Measurements from ENCODE around the gene HSD3B7.
A peak's percentile ranks its signal among the peaks of the same experiment; 100 is the strongest.
"Not testable (repeated sequence)": the region's sequence is repeated elsewhere in the genome, so short reads cannot be mapped to it uniquely, and the experiment has no call there.

HSD3B7 gene

GRCh38 chr16:31009120-31009519, 24.1 kb downstream of the HSD3B7 start:
- WGBS (ENCODE audit: insufficient coverage): 94% methylated on average over 7 of the region's 7 CpGs
- Histone ChIP-seq H3K4me1 (ENCODE audit: control extremely low read depth in 1 of 4, control insufficient read depth in 4 of 4, insufficient read depth in 4 of 4, low read length in 3 of 4) (peaks cover 0 to 9% (median 5%) of the 10 kb centered on the region in 4 experiments), H3K9me3 (ENCODE audit: control extremely low read depth in 1 of 5, control insufficient read depth in 4 of 5, insufficient read depth in 2 of 5, low read depth in 1 of 5, low read length in 4 of 5) (no peaks in the 10 kb centered on the region), H3K27me3 (replicated peaks in 2 of 5; ENCODE audit: control insufficient read depth in 4 of 5, insufficient read depth in 5 of 5, low read length in 4 of 5) (peaks cover 0 to 33% (median 19%) of the 10 kb centered on the region in 5 experiments), H3K36me3 (ENCODE audit: control insufficient read depth in 4 of 4, insufficient read depth in 4 of 4, low read length in 3 of 4) (no peaks in the 10 kb centered on the region), H3K27ac (ENCODE audit: insufficient read depth in 1 of 2, low read depth in 1 of 2, low read length in 2 of 2, poor library complexity in 1 of 2, severe bottlenecking in 2 of 2) (no peak overlapping the region), H3K4me3 (ENCODE audit: control insufficient read depth in 1 of 7, extremely low read depth in 1 of 7, insufficient read depth in 4 of 7, low read depth in 2 of 7, low read length in 6 of 7) (no peak overlapping the region)
- CTCF ChIA-PET: interaction anchor here (1.1 to 1.2 kb wide), 2 partner anchors 26 to 49 kb away, joined by 3 read pairs; no protein-coding TSS in a partner anchor
- POLR2A ChIA-PET: interaction anchor here (1.1 to 1.7 kb wide), 2 partner anchors 10 to 27 kb away, joined by 3 read pairs; no protein-coding TSS in a partner anchor
- no peak for DNase-seq

- no peaks in the 10 kb centered on the region for H3K36me3 ChIP-seq (ENCODE audit: control insufficient read depth in 4 of 4, insufficient read depth in 4 of 4, low read length in 3 of 4)
- CTCF ChIA-PET: no interaction called here
- peaks cover 0 to 9% (median 5%) of the 10 kb centered on the region in 4 experiments for H3K4me1 ChIP-seq (ENCODE audit: control extremely low read depth in 1 of 4, control insufficient read depth in 4 of 4, insufficient read depth in 4 of 4, low read length in 3 of 4)
- WGBS (ENCODE audit: insufficient coverage): 47% methylated on average over 11 of the region's 36 CpGs
- H3K27ac ChIP-seq (ENCODE audit: insufficient read depth in 1 of 2, low read depth in 1 of 2, low read length in 2 of 2, poor library complexity in 1 of 2, severe bottlenecking in 2 of 2): no peak overlapping the region
- H3K27me3 ChIP-seq (replicated peaks in 2 of 5; ENCODE audit: control insufficient read depth in 4 of 5, insufficient read depth in 5 of 5, low read length in 4 of 5): peaks cover 0 to 33% (median 19%) of the 10 kb centered on the region in 5 experiments
- no peaks in the 10 kb centered on the region for H3K9me3 ChIP-seq (ENCODE audit: control extremely low read depth in 1 of 5, control insufficient read depth in 4 of 5, insufficient read depth in 2 of 5, low read depth in 1 of 5, low read length in 4 of 5)
- POLR2A ChIA-PET: no interaction called here
- DNase-seq: no peak
- H3K4me3 ChIP-seq (ENCODE audit: control insufficient read depth in 1 of 7, extremely low read depth in 1 of 7, insufficient read depth in 4 of 7, low read depth in 2 of 7, low read length in 6 of 7): peak overlapping the region in 3 of 7 experiments; percentile 10 to 69 (median 26)
Measured at GRCh38 chr16:31009894-31010584, 25.0 kb downstream of the HSD3B7 start.

- Histone ChIP-seq H3K27me3 (replicated peaks in 2 of 5; ENCODE audit: control insufficient read depth in 4 of 5, insufficient read depth in 5 of 5, low read length in 4 of 5) (peaks cover 0 to 33% (median 17%) of the 10 kb centered on the region in 5 experiments), H3K4me1 (ENCODE audit: control extremely low read depth in 1 of 4, control insufficient read depth in 4 of 4, insufficient read depth in 4 of 4, low read length in 3 of 4) (peaks cover 0 to 9% (median 5%) of the 10 kb centered on the region in 4 experiments), H3K9me3 (ENCODE audit: control extremely low read depth in 1 of 5, control insufficient read depth in 4 of 5, insufficient read depth in 2 of 5, low read depth in 1 of 5, low read length in 4 of 5) (no peaks in the 10 kb centered on the region), H3K4me3 (ENCODE audit: control insufficient read depth in 1 of 7, extremely low read depth in 1 of 7, insufficient read depth in 4 of 7, low read depth in 2 of 7, low read length in 6 of 7) (peak within 1 kb of the TSS in 5 of 7 experiments; percentile 15 to 69 (median 36)), H3K27ac (ENCODE audit: insufficient read depth in 1 of 2, low read depth in 1 of 2, low read length in 2 of 2, poor library complexity in 1 of 2, severe bottlenecking in 2 of 2) (no peak within 1 kb of the TSS), H3K36me3 (ENCODE audit: control insufficient read depth in 4 of 4, insufficient read depth in 4 of 4, low read length in 3 of 4) (no peaks in the 10 kb centered on the region)
- WGBS (ENCODE audit: insufficient coverage): 19% methylated on average over 19 of the region's 45 CpGs
- CTCF ChIA-PET: no interaction called here
- peak in 2 of 3 donors; percentile 67 for DNase-seq
- POLR2A ChIA-PET: no interaction called here
Measured at GRCh38 chr16:31010585-31011325, 25.7 kb downstream of the HSD3B7 start, which contains the start of gene STX1B. Gene STX1B (minus strand): TSS chr16:31010638. CDS start chr16:31010396, 242 bp downstream.

- H3K36me3 ChIP-seq (ENCODE audit: control insufficient read depth in 4 of 4, insufficient read depth in 4 of 4, low read length in 3 of 4); H3K27ac ChIP-seq (ENCODE audit: insufficient read depth in 1 of 2, low read depth in 1 of 2, low read length in 2 of 2, poor library complexity in 1 of 2, severe bottlenecking in 2 of 2); H3K9me3 ChIP-seq (ENCODE audit: control extremely low read depth in 1 of 5, control insufficient read depth in 4 of 5, insufficient read depth in 2 of 5, low read depth in 1 of 5, low read length in 4 of 5); H3K4me3 ChIP-seq (ENCODE audit: control insufficient read depth in 1 of 7, extremely low read depth in 1 of 7, insufficient read depth in 4 of 7, low read depth in 2 of 7, low read length in 6 of 7); H3K4me1 ChIP-seq (ENCODE audit: control extremely low read depth in 1 of 4, control insufficient read depth in 4 of 4, insufficient read depth in 4 of 4, low read length in 3 of 4); POLR2A ChIA-PET; DNase-seq: not testable (repeated sequence)
- peaks cover 0 to 33% (median 17%) of the 10 kb centered on the region in 5 experiments for H3K27me3 ChIP-seq (replicated peaks in 2 of 5; ENCODE audit: control insufficient read depth in 4 of 5, insufficient read depth in 5 of 5, low read length in 4 of 5)
- WGBS (ENCODE audit: insufficient coverage): 94% methylated on average over 5 of the region's 7 CpGs
- CTCF ChIA-PET: interaction anchor here (0.8 kb wide), 1 partner anchor 28 kb away, joined by 3 read pairs; no protein-coding TSS in a partner anchor
Measured at GRCh38 chr16:31011815-31012214, 26.8 kb downstream of the HSD3B7 start.

- H3K9me3 ChIP-seq (ENCODE audit: control extremely low read depth in 1 of 5, control insufficient read depth in 4 of 5, insufficient read depth in 2 of 5, low read depth in 1 of 5, low read length in 4 of 5); H3K4me1 ChIP-seq (ENCODE audit: control extremely low read depth in 1 of 4, control insufficient read depth in 4 of 4, insufficient read depth in 4 of 4, low read length in 3 of 4); H3K36me3 ChIP-seq (ENCODE audit: control insufficient read depth in 4 of 4, insufficient read depth in 4 of 4, low read length in 3 of 4); DNase-seq; H3K27ac ChIP-seq (ENCODE audit: insufficient read depth in 1 of 2, low read depth in 1 of 2, low read length in 2 of 2, poor library complexity in 1 of 2, severe bottlenecking in 2 of 2); POLR2A ChIA-PET; H3K4me3 ChIP-seq (ENCODE audit: control insufficient read depth in 1 of 7, extremely low read depth in 1 of 7, insufficient read depth in 4 of 7, low read depth in 2 of 7, low read length in 6 of 7): not testable (repeated sequence)
- CTCF ChIA-PET: interaction anchor here (1.0 kb wide), 1 partner anchor 14 kb away, joined by 3 read pairs; no protein-coding TSS in a partner anchor
- peaks cover 0 to 28% (median 16%) of the 10 kb centered on the region in 5 experiments for H3K27me3 ChIP-seq (replicated peaks in 2 of 5; ENCODE audit: control insufficient read depth in 4 of 5, insufficient read depth in 5 of 5, low read length in 4 of 5)
Measured at GRCh38 chr16:31013292-31013691, 28.3 kb downstream of the HSD3B7 start.

GRCh38 chr16:31016018-31016417, 31.0 kb downstream of the HSD3B7 start:
- Histone ChIP-seq H3K27ac (ENCODE audit: insufficient read depth in 1 of 2, low read depth in 1 of 2, low read length in 2 of 2, poor library complexity in 1 of 2, severe bottlenecking in 2 of 2) (no peak overlapping the region), H3K27me3 (replicated peaks in 2 of 5; ENCODE audit: control insufficient read depth in 4 of 5, insufficient read depth in 5 of 5, low read length in 4 of 5) (peaks cover 0 to 15% (median 8%) of the 10 kb centered on the region in 5 experiments), H3K4me3 (ENCODE audit: control insufficient read depth in 1 of 7, extremely low read depth in 1 of 7, insufficient read depth in 4 of 7, low read depth in 2 of 7, low read length in 6 of 7) (no peak overlapping the region), H3K9me3 (ENCODE audit: control extremely low read depth in 1 of 5, control insufficient read depth in 4 of 5, insufficient read depth in 2 of 5, low read depth in 1 of 5, low read length in 4 of 5) (no peaks in the 10 kb centered on the region), H3K4me1 (ENCODE audit: control extremely low read depth in 1 of 4, control insufficient read depth in 4 of 4, insufficient read depth in 4 of 4, low read length in 3 of 4) (peaks cover 0 to 2% (median 0%) of the 10 kb centered on the region in 4 experiments), H3K36me3 (ENCODE audit: control insufficient read depth in 4 of 4, insufficient read depth in 4 of 4, low read length in 3 of 4) (no peaks in the 10 kb centered on the region)
- CTCF ChIA-PET: interaction anchor here (1.1 to 1.7 kb wide), 6 partner anchors 17 to 62 kb away, joined by 3 to 7 read pairs (median 4); partner anchors contain the start of gene HSD3B7
- DNase-seq: no peak
- POLR2A ChIA-PET: interaction anchor here (0.9 kb wide), 1 partner anchor 68 kb away, joined by 4 read pairs; no protein-coding TSS in a partner anchor
- WGBS (ENCODE audit: insufficient coverage): 80% methylated on average over 5 of the region's 6 CpGs

GRCh38 chr16:31017756-31018155, 32.7 kb downstream of the HSD3B7 start:
- H3K27me3 ChIP-seq (replicated peaks in 2 of 5; ENCODE audit: control insufficient read depth in 4 of 5, insufficient read depth in 5 of 5, low read length in 4 of 5); H3K9me3 ChIP-seq (ENCODE audit: control extremely low read depth in 1 of 5, control insufficient read depth in 4 of 5, insufficient read depth in 2 of 5, low read depth in 1 of 5, low read length in 4 of 5); H3K27ac ChIP-seq (ENCODE audit: insufficient read depth in 1 of 2, low read depth in 1 of 2, low read length in 2 of 2, poor library complexity in 1 of 2, severe bottlenecking in 2 of 2); CTCF ChIA-PET; H3K36me3 ChIP-seq (ENCODE audit: control insufficient read depth in 4 of 4, insufficient read depth in 4 of 4, low read length in 3 of 4); POLR2A ChIA-PET; H3K4me1 ChIP-seq (ENCODE audit: control extremely low read depth in 1 of 4, control insufficient read depth in 4 of 4, insufficient read depth in 4 of 4, low read length in 3 of 4); DNase-seq; H3K4me3 ChIP-seq (ENCODE audit: control insufficient read depth in 1 of 7, extremely low read depth in 1 of 7, insufficient read depth in 4 of 7, low read depth in 2 of 7, low read length in 6 of 7): not testable (repeated sequence)
- WGBS (ENCODE audit: insufficient coverage): 100% methylated on average over 2 of the region's 10 CpGs
